K562 (cell line): Measurements from ENCODE around the gene CDSN. TPM values are rescaled to one million over a fixed set of nuclear protein-coding genes. Genes with fewer than 3 reads are reported as not detected.

Experiments
- KHSRP ChIP-seq: fragments of 450-650 bp; IDR thresholded peaks from 2 replicates; pipeline ENCODE4 v1.6.1; 2017
- MAFK ChIP-seq: IDR thresholded peaks from 2 replicates; pipeline ENCODE4 v1.6.1; 2011; ENCODE audit warnings: low read length, improper control_type of control experiment
- MAZ ChIP-seq, 2 experiments: fragments of 450-650 bp in 1 of 2; sonication (generic) in 1 of 2; formaldehyde crosslinking; IDR thresholded peaks in 1 of 2; conservative IDR thresholded peaks in 1 of 2; 2 replicates each; pipeline versions ENCODE4 v1.4.0 to v1.5.0; 2020; ENCODE audit warnings: mild to moderate bottlenecking in 1 of 2, missing genetic modification reagents in 1 of 2
- NFIC ChIP-seq: fragments of 450-650 bp; IDR thresholded peaks from 2 replicates; pipeline ENCODE4 v1.6.1; 2017; ENCODE audit warnings: mild to moderate bottlenecking, inconsistent platforms
- NR2C2 ChIP-seq, 2 experiments: fragments of 200-800 bp in 1 of 2; sonication (Bioruptor generic) in 1 of 2; sonication (generic) in 1 of 2; formaldehyde crosslinking in 1 of 2; IDR thresholded peaks; 2 replicates each; pipeline versions ENCODE4 v1.6.1 to v1.8.0; 2016 to 2022; ENCODE audit warnings: mild to moderate bottlenecking in 1 of 2, missing compliant biosample characterization in 1 of 2, missing genetic modification characterization in 1 of 2, missing genetic modification reagents in 1 of 2
- PCBP1 ChIP-seq: fragments of 200-400 bp; formaldehyde crosslinking; IDR thresholded peaks from 2 replicates; pipeline ENCODE4 v1.6.1; 2018; ENCODE audit warnings: mild to moderate bottlenecking, low read depth, low read length; ENCODE audit not compliant: poor library complexity, severe bottlenecking
- ZFP1 ChIP-seq: fragments of 450-650 bp; formaldehyde crosslinking; IDR thresholded peaks from 2 replicates; pipeline ENCODE4 v1.4.0; 2020; ENCODE audit warnings: mild to moderate bottlenecking, mixed read lengths
- ZNF263 ChIP-seq: sonication (generic); formaldehyde crosslinking; IDR thresholded peaks from 2 replicates; pipeline ENCODE4 v1.8.0; 2022; ENCODE audit warnings: mild to moderate bottlenecking, missing genetic modification reagents, borderline replicate concordance
- polyA plus RNA-seq, 8 experiments: library from polyadenylated mRNA; depleted of rRNA in 4 of 8; stranded (reverse) in 5 of 8; unstranded in 3 of 8; fragments of >200 nt; fragmentation: Nextera tagmentation in 2 of 8; fragmentation: Illumina TruSeq in 1 of 8; extraction: Ambion mirVana in 2 of 8; extraction: Trizol in 1 of 8; gene quantifications; 2 replicates each; pipeline versions ENCODE4 v1.2.1 to v1.2.3, GENCODE V29; 2011 to 2014; ENCODE audit warnings: inconsistent platforms in 1 of 8, missing spikeins in 1 of 8
- total RNA-seq, 7 experiments: library from RNA; depleted of rRNA in 6 of 7; stranded (reverse); fragments of >200 nt in 6 of 7; fragmentation: Illumina TruSeq in 2 of 7; extraction: Trizol in 2 of 7; gene quantifications; 2 replicates each; pipeline versions ENCODE4 v1.2.1 to v1.2.3, GENCODE V29; 2011 to 2021; ENCODE audit warnings: low replicate concordance in 1 of 7
- TF ChIP-seq, protein P1 (sequence below): fragments of 450-650 bp; IDR thresholded peaks from 2 replicates; pipeline ENCODE4 v1.6.1; 2016; ENCODE audit warnings: low read depth
- TF ChIP-seq, protein P2 (sequence below), 2 experiments: fragments of 250-450 bp in 1 of 2; fragments of 450-650 bp in 1 of 2; sonication (Bioruptor Pico) in 1 of 2; IDR thresholded peaks; 2 replicates each; pipeline versions ENCODE4 v1.6.1 to v1.8.0; 2016 to 2021; ENCODE audit warnings: mild to moderate bottlenecking in 2 of 2, moderate library complexity in 2 of 2, missing compliant biosample characterization in 1 of 2, missing genetic modification characterization in 1 of 2
- TF ChIP-seq, protein P3 (sequence below): fragments of 450-650 bp; IDR thresholded peaks from 2 replicates; pipeline ENCODE4 v1.6.1; 2016; ENCODE audit warnings: borderline replicate concordance

The CDSN gene
- total and polyA plus RNA-seq, 9 of the 15 experiments (the other 6 are each of a cell fraction or from before 2014, with no cell fraction given): not detected

DNA sequence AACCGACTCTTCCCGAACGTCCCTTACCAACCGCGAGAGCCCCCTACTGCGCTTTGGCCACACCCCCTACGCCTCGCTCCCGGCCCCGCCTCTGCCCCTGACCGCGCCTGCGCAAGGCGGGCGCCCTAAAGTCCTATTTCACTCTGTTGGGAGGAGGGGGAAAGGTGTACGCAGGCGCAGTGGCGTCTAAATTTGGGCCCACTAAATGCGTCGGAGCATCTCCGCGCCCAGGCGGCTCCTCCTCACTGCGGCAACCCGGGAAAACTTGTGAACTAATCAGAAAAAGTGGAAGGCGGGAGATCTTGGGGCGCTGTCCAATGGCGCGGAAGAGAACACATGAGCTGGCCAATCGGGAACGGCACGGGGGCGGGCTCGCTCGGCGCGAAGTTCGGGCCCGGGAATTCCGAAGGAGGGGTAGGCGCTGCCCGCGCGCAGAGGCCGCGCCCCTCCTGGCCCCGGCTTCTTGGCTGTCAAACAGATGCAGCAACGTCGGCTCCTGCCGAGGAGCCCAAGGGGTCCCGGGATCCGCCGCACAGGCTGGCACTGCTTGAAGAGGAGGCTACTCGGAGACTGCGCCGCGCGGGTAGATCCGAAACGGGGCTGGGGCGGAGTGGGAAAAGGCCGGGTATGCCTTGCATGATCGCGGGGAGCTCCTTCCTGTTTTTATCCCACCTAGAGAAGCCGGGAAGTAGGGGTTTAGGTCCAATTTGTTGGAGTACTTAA is 38.1 kb upstream of the CDSN start, which contains the start of gene TCF19 (continued):
- TF ChIP-seq, protein P1, sequence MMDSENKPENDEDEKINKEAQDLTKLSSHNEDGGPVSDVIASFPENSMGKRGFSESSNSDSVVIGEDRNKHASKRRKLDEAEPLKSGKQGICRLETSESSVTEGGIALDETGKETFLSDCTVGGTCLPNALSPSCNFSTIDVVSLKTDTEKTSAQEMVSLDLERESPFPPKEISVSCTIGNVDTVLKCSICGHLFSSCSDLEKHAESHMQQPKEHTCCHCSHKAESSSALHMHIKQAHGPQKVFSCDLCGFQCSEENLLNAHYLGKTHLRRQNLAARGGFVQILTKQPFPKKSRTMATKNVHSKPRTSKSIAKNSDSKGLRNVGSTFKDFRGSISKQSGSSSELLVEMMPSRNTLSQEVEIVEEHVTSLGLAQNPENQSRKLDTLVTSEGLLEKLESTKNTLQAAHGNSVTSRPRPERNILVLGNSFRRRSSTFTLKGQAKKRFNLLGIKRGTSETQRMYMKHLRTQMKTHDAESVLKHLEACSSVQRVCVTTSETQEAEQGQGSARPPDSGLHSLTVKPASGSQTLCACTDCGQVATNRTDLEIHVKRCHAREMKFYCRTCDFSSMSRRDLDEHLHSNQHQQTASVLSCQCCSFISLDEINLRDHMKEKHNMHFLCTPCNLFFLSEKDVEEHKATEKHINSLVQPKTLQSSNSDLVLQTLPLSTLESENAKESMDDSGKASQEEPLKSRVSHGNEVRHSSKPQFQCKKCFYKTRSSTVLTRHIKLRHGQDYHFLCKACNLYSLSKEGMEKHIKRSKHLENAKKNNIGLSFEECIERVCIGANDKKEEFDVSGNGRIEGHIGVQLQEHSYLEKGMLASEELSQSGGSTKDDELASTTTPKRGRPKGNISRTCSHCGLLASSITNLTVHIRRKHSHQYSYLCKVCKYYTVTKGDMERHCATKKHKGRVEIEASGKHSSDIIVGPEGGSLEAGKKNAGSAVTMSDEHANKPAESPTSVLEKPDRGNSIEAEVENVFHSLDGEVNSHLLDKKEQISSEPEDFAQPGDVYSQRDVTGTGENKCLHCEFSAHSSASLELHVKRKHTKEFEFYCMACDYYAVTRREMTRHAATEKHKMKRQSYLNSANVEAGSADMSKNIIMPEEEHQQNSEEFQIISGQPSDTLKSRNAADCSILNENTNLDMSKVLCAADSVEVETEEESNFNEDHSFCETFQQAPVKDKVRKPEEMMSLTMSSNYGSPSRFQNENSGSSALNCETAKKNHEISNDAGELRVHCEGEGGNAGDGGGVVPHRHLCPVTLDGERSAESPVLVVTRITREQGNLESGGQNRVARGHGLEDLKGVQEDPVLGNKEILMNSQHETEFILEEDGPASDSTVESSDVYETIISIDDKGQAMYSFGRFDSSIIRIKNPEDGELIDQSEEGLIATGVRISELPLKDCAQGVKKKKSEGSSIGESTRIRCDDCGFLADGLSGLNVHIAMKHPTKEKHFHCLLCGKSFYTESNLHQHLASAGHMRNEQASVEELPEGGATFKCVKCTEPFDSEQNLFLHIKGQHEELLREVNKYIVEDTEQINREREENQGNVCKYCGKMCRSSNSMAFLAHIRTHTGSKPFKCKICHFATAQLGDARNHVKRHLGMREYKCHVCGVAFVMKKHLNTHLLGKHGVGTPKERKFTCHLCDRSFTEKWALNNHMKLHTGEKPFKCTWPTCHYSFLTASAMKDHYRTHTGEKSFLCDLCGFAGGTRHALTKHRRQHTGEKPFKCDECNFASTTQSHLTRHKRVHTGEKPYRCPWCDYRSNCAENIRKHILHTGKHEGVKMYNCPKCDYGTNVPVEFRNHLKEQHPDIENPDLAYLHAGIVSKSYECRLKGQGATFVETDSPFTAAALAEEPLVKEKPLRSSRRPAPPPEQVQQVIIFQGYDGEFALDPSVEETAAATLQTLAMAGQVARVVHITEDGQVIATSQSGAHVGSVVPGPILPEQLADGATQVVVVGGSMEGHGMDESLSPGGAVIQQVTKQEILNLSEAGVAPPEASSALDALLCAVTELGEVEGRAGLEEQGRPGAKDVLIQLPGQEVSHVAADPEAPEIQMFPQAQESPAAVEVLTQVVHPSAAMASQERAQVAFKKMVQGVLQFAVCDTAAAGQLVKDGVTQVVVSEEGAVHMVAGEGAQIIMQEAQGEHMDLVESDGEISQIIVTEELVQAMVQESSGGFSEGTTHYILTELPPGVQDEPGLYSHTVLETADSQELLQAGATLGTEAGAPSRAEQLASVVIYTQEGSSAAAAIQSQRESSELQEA: no peak
- TF ChIP-seq NFIC (no peak), ZFP1 (CRISPR knock-in tag) (no peak), KHSRP (no peak), MAZ (CRISPR knock-in tag; conservative IDR thresholded peaks at IDR 0.05 in 1 of 2, IDR thresholded peaks at IDR 0.05 in 1 of 2) (peak; percentile 87 to 94), MAFK (no peak), ZNF263 (CRISPR knock-in tag) (no peak), NR2C2 (CRISPR knock-in tag; IDR thresholded peaks at IDR 0.05) (no peak), NR2C2 (tag; IDR thresholded peaks at IDR 0.05) (no peak), PCBP1 (no peak)
- TF ChIP-seq, protein P2, sequence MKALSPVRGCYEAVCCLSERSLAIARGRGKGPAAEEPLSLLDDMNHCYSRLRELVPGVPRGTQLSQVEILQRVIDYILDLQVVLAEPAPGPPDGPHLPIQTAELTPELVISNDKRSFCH (CRISPR knock-in tag; IDR thresholded peaks at IDR 0.05): no peak
- TF ChIP-seq, protein P2 (tag; IDR thresholded peaks at IDR 0.05): no peak
- TF ChIP-seq, protein P3, sequence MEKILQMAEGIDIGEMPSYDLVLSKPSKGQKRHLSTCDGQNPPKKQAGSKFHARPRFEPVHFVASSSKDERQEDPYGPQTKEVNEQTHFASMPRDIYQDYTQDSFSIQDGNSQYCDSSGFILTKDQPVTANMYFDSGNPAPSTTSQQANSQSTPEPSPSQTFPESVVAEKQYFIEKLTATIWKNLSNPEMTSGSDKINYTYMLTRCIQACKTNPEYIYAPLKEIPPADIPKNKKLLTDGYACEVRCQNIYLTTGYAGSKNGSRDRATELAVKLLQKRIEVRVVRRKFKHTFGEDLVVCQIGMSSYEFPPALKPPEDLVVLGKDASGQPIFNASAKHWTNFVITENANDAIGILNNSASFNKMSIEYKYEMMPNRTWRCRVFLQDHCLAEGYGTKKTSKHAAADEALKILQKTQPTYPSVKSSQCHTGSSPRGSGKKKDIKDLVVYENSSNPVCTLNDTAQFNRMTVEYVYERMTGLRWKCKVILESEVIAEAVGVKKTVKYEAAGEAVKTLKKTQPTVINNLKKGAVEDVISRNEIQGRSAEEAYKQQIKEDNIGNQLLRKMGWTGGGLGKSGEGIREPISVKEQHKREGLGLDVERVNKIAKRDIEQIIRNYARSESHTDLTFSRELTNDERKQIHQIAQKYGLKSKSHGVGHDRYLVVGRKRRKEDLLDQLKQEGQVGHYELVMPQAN: peak; percentile 95
